HG03565 (cell line): ENCODE data around the gene KMT5C.
"Not testable (repeated sequence)": the region's sequence is repeated elsewhere in the genome, so short reads cannot be mapped to it uniquely, and the experiment has no call there.

Experiments used
- ATAC-seq: cut with Tn5 transposase; IDR thresholded peaks from one replicate; pipeline ENCODE4 v1.9.1; 2021; ENCODE audit warnings: mild to moderate bottlenecking, moderate library complexity; ENCODE audit not compliant: unreplicated experiment

Gene KMT5C

DNA sequence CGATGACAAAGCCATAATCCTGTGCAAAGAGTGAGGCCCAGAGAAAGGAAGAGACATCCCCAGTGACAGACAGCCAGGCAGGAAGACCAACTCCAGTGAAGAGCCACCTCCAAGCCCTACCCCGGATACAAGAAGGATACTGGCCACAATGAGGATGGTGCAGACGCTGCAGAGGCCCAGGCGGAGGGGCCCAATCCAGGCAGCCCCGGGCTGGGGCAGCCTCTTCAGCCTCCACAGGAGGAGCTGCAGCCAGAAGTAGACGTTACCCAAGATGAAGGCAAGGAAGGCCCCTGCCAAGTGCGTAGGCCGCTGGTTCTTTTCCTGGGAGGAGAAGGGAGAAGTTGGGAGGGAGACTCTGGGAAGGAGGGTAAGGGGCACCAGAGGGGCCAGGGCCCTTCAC lies 23.0 kb upstream of the KMT5C start:
- no peak for ATAC-seq

- ATAC-seq, result no peak
Observed at GRCh38 chr19:55319785-55320184, 19.9 kb upstream of the KMT5C start.

DNA sequence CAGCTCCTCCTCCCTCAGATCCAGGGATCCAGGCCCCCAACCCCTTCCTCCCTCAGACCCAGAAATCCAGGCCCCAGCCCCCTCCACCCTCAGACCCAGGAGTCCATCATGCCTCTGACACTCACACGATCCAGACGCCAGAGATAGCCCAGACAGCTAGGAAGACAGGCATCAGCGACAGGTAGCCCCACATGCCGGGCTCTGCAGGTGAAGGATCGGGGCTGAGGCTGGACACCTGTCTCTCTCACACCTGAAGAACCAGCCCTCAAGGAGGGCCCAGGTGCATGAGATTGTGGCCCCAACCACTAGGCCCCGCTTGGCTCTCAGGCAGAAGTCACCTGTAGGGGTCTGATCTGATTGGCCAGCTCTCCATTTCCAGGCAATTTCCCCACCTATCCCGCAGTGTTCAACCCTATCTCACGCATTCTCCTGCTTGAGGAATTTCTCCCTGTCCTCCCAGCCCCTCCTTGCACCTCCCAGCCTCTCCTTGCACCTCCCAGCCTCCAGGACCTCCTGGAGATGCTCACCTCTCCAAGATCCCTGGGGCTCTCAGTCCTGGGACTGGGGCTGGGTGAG lies 18.7 kb upstream of the KMT5C start:
- ATAC-seq, result no peak

- ATAC-seq, result no peak
Observed at GRCh38 chr19:55321466-55322137, 18.1 kb upstream of the KMT5C start.

DNA sequence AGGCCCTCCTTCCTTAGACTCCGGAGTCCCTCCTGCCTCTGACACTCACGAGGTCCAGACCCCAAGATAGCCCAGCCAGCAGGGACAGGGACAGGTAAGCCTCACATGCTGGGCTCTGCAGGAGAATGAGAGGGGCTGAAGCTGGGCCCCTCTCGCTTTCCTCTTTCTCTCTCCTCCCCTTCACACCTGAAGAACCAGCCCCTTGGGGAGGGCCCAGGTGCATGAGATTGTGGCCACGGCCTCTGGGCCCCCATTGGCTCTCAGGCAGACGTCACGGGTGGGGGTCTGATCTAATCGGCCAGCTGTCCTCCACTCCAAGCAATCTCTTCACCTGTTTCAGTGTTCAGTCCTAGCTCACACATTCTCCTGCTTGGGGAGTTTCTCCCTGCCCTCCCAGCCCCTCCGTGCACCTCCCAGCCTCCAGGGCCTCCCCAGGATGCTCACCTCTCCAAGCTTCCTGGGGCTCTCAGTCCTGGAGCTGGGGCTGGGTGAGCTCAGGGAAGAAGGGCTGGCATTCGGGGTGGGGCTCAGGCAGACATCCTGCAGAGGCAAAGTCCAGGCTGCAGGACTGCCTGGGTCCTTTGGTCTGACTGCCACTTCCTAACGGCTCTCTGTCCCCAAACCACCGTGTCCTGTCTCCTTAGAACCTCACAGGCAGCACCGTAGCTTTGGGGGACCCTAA lies 17.3 kb upstream of the KMT5C start:
- no peak for ATAC-seq

DNA sequence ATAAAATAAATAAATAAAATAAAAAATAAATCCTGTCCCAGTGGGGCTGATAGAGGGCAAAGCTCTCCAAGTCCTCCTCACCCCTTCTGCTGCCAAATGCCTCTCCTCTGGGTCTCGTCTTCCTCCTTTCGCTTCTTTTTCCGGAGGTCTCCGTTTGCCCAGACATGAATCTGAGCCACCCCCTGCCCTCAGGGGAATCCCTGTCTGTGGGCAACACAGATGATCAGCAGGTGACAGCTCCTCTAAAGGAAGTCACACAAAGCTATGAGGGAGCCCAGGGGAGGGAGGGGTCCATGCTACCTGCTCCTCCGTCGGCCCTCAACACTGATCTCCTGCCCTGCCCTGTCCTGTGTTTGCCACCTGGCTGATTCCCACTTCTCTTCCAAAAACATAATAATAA lies 15.0 kb upstream of the KMT5C start:
- ATAC-seq, result no peak

GRCh38 chr19:55325172-55325571 lies 14.5 kb upstream of the KMT5C start, which contains the start of gene TMEM150B:
Gene TMEM150B (minus strand): TSS chr19:55325341. CDS start chr19:55321036, 4,305 bp downstream.
- ATAC-seq, result no peak

DNA sequence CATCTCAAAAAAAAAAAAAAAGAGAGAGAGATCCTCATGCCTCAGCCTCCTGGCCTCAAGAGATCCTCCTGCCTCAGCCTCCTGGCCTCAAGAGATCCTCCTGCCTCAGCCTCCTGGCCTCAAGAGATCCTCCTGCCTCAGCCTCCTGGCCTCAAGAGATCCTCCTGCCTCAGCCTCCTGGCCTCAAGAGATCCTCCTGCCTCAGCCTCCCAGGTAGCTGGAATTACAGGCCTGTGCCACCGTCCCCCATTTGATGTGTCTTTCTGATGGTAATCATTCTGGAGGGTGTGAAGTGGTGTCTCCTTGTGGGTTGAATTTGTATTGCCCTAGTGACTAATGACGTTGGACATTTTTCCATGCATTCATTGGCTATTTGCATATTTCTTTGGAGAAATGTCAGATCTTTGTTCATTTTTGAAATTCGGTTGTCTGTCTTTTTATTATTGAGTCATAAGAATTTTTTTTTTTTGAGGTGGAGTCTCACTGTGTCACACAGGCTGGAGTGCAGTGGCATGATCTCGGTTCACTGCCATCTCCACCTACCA lies 10.8 kb upstream of the KMT5C start:
- not testable (repeated sequence) for ATAC-seq

DNA sequence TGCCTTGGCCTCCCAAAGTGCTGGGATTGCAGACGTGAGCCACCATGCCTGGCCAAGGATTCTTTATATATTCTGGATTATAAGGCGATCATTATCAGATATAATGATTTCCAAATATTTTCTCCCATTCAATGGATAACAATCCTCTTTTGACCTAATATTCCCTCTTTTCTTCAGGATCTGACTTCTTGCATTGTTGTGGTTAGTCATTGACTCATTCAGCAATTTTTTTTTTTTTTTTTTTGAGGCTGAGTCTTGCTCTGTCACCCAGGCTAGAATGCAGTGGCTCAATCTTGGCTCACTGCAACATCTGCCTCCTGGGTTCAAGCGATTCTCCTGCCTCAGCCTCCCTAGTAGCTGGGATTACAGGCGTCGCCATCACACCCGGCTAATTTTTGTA lies 9.9 kb upstream of the KMT5C start:
- ATAC-seq, result not testable (repeated sequence)

GRCh38 chr19:55333870-55334269 lies 5.8 kb upstream of the KMT5C start:
- ATAC-seq, result no peak

GRCh38 chr19:55336101-55336500 lies 3.6 kb upstream of the KMT5C start:
- ATAC-seq, result no peak

GRCh38 chr19:55339889-55340783 lies 460 bp downstream of the KMT5C start:
- no peak for ATAC-seq

DNA sequence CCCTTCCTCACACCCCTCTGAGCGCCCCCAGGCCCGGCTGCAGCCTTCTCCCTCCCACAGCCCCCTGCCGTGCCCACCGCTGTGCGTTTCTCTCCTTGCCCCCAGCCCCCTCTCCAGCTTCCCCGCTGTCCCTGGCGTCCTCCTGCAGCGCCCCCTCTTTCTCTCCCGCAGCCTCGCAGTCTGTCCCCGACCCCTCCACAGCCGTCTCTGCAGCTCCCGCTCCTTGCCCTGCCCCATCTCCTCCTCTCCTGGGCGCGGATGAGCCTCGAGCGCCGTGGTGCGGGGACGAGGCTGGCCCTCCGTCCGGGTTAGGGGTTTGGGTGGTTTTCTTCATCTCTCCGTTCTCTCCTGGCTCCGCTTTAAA lies 1.1 kb downstream of the KMT5C start:
- ATAC-seq, result no peak

- no peak for ATAC-seq
Observed at GRCh38 chr19:55341171-55341588, 1.5 kb downstream of the KMT5C start.

DNA sequence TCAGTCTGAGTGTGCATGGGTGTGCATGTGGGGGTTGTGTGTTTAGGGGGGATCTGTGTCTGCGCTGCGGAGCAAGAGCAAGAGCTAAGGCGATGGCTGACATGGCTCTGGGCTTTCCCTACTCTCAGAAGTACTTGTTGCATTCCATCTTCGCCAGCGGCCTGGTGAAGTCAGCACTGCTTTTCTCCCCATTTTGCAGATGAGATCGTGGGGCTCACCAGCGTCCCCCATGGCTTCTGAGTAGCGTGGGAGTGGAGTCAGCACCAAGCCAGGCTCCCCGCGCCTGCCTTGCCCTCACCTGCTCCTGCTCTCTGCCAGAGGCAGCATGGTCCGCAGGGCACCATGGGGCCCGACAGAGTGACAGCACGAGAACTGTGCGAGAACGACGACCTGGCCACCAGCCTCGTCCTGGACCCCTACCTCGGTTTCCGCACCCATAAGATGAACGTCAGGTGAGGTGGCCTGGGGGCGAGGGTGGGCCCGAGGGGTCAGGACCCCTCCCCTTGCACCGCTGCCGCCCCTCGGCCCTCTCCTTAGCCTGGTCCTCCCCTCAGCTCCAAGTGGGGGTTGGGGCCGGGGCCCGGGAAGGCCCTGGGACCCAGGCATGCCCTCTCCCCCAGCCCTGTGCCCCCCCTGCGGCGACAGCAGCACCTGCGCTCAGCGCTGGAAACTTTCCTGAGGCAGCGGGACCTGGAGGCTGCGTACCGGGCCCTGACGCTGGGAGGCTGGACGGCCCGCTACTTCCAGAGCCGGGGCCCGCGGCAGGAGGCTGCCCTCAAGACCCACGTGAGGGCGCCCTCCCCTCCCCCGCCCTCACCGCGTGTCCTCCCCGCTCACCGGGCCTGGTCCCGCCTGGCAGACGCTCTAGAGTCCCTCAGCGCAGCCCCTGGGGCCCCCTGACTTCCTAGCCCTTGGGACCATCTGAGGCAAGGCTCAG lies 2.2 kb downstream of the KMT5C start:
- ATAC-seq, result no peak

GRCh38 chr19:55344444-55344843 lies 4.8 kb downstream of the KMT5C start:
- no peak for ATAC-seq

GRCh38 chr19:55345101-55345817 lies 5.6 kb downstream of the KMT5C start:
- ATAC-seq, result no peak

DNA sequence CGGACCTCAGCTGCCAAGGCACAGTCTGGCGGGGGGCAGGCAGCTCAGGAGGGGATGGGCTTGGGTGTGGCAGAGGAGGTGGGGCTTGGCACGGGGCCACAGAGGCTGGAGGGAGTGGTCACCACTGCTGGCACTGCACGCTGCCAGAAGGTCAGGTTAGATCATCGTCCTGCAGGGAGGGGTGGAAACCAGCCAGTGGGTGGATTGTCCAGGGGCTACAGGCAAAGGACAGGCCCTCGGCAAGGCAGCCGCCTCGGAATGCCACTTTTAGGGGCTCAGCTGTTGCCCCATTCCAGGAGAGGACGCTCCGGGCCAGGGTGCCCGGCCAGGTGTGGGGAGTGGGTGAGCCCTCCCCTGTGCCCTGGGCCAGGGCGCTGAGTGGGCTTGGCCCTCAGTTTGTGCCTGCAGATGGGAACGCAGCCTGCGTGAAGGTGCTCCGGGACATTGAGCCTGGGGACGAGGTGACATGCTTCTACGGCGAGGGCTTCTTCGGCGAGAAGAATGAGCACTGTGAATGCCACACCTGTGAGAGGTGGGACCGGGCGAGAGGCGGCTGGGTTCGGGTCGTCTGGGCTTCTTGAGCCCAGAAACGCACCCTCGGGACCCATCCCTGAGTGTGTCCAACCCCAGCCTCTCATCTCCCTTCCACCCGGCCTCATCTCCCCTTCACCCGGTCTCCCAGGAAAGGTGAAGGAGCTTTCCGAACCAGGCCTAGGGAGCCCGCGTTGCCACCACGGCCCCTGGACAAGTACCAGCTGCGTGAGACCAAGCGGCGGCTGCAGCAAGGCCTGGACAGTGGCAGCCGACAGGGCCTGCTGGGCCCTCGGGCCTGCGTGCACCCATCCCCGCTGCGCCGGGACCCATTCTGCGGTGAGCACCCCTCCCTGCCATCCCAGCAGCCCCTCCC lies 6.4 kb downstream of the KMT5C start:
- ATAC-seq, result no peak
